HepG2 (cell line): ENCODE results near the gene F7. TPM values are rescaled to one million over a fixed set of nuclear protein-coding genes. Genes with fewer than 3 reads are reported as not detected.

Experiments used
- ATAC-seq: fragments of 200-7000 bp; cut with Tn5 transposase; 3 replicates; pipeline ENCODE4 v1.9.1; 2020; ENCODE audit warnings: mild to moderate bottlenecking, moderate library complexity
- BruUV-seq: library from RNA; stranded (reverse); fragments of 400-500 nt; replicated peaks from 2 replicates; lab custom pipeline; 2021; lab: Mats Ljungman, UMichigan
- CTCF ChIA-PET: fragments of 300-600 bp; formaldehyde crosslinking; extraction: SDS; loops from one replicate; lab custom pipeline; 2021; ENCODE audit warnings: low total read pairs, inconsistent platforms, low intra/inter-chr PET ratio; lab: Yijun Ruan, JAX
- POLR2A ChIA-PET: fragments of 350-600 bp; sonication (Branson Sonifier 250); formaldehyde crosslinking; loops from one replicate; lab custom pipeline; 2020; ENCODE audit warnings: antibody characterized with exemption, inconsistent platforms; lab: Yijun Ruan, JAX
- DNase-seq: peaks from one replicate; pipeline ENCODE4 v3.0.0-alpha.2; 2015; ENCODE audit warnings: low spot score
- FAIRE-seq: peaks from 3 replicates; lab custom pipeline; 2011; peaks lifted over from hg19 to GRCh38; lab: Jason Lieb, UNC
- H2AFZ ChIP-seq: one replicate; pipeline ENCODE4 v1.6.1; 2011; ENCODE audit warnings: low read length, inconsistent platforms
- H3K27ac ChIP-seq: fragments of 300-600 bp; 3 replicates; pipeline ENCODE4 v1.8.0; 2011; ENCODE audit warnings: mixed run types, mild to moderate bottlenecking, mixed read lengths, low read length, inconsistent platforms; ENCODE audit not compliant: insufficient read depth; ENCODE audit errors: extremely low read length
- H3K27me3 ChIP-seq, 2 experiments: fragments of 200-600 bp in 1 of 2; 2 replicates in 1 of 2; 3 replicates in 1 of 2; pipeline versions ENCODE4 v1.6.0 to v1.8.0; 2011; ENCODE audit warnings: low read length in 2 of 2, mild to moderate bottlenecking in 2 of 2, moderate library complexity in 2 of 2, inconsistent platforms in 1 of 2; ENCODE audit not compliant: insufficient read depth in 2 of 2, control insufficient read depth in 1 of 2
- H3K36me3 ChIP-seq, 2 experiments: fragments of 200-600 bp in 1 of 2; replicated peaks in 1 of 2; 2 replicates in 1 of 2; 3 replicates in 1 of 2; pipeline versions ENCODE4 v1.5.1 to v1.8.0; 2011; ENCODE audit warnings: low read length in 2 of 2, inconsistent platforms in 1 of 2; ENCODE audit not compliant: insufficient read depth in 2 of 2, control insufficient read depth in 1 of 2
- H3K4me1 ChIP-seq: 2 replicates; pipeline ENCODE4 v1.5.1; 2012; ENCODE audit warnings: low read length, inconsistent platforms; ENCODE audit not compliant: insufficient read depth
- H3K4me2 ChIP-seq: 2 replicates; pipeline ENCODE4 v1.6.0; 2011; ENCODE audit warnings: low read depth, low read length, inconsistent platforms
- H3K4me3 ChIP-seq, 3 experiments: fragments of 200-600 bp in 1 of 3; sonication (generic), shearing (Covaris generic) in 1 of 3; replicated peaks in 1 of 3; 2 replicates each; pipeline ENCODE4 v1.5.1; 2011 to 2016; ENCODE audit warnings: low read length in 3 of 3, inconsistent platforms in 2 of 3, low read depth in 2 of 3, mild to moderate bottlenecking in 2 of 3, control low read depth in 1 of 3, mixed read lengths in 1 of 3; ENCODE audit not compliant: insufficient read depth in 1 of 3
- H3K79me2 ChIP-seq: one replicate; pipeline ENCODE4 v1.6.1; 2011; ENCODE audit warnings: low read length, inconsistent platforms; ENCODE audit not compliant: insufficient read depth
- H3K9ac ChIP-seq: 2 replicates; pipeline ENCODE4 v1.6.0; 2011; ENCODE audit warnings: mild to moderate bottlenecking, low read depth, low read length, inconsistent platforms; ENCODE audit not compliant: insufficient read depth
- H3K9me3 ChIP-seq: 2 replicates; pipeline ENCODE4 v1.5.1; 2012; ENCODE audit warnings: mild to moderate bottlenecking, low read length
- H4K20me1 ChIP-seq: 2 replicates; pipeline ENCODE4 v1.6.0; 2011; ENCODE audit warnings: inconsistent platforms, mild to moderate bottlenecking, low read length, moderate library complexity; ENCODE audit not compliant: insufficient read depth
- BORCS8-MEF2B ChIP-seq: sonication (generic); formaldehyde crosslinking; IDR thresholded peaks from 2 replicates; pipeline ENCODE4 v1.8.0; 2022; ENCODE audit warnings: mild to moderate bottlenecking, missing genetic modification reagents
- CHCHD3 ChIP-seq: sonication (generic); formaldehyde crosslinking; IDR thresholded peaks from 2 replicates; pipeline ENCODE4 v1.8.0; 2022; ENCODE audit warnings: mild to moderate bottlenecking, missing genetic modification reagents, moderate library complexity
- MEIS2 ChIP-seq: sonication (generic); formaldehyde crosslinking; IDR thresholded peaks from 2 replicates; pipeline ENCODE4 v1.9.0; 2021; ENCODE audit warnings: mild to moderate bottlenecking, missing genetic modification reagents
- NR2F1 ChIP-seq, 2 experiments: fragments of 450-650 bp in 1 of 2; formaldehyde crosslinking in 1 of 2; IDR thresholded peaks; 2 replicates each; pipeline versions ENCODE4 v1.5.0 to v1.6.1; 2016 to 2020; ENCODE audit warnings: mild to moderate bottlenecking in 1 of 2, missing compliant biosample characterization in 1 of 2, missing genetic modification reagents in 1 of 2, moderate library complexity in 1 of 2
- NRL ChIP-seq: sonication (generic); formaldehyde crosslinking; IDR thresholded peaks from 2 replicates; pipeline ENCODE4 v1.5.0; 2020; ENCODE audit warnings: missing genetic modification reagents, mild to moderate bottlenecking, moderate library complexity, borderline replicate concordance
- PAF1 ChIP-seq: IDR thresholded peaks from 2 replicates; pipeline ENCODE4 v1.6.1; 2016; ENCODE audit warnings: missing genetic modification reagents, missing compliant biosample characterization
- RCOR2 ChIP-seq: IDR thresholded peaks from 2 replicates; pipeline ENCODE4 v1.6.1; 2016; ENCODE audit warnings: missing biosample characterization, missing genetic modification reagents
- USF2 ChIP-seq, 2 experiments: sonication (generic) in 1 of 2; formaldehyde crosslinking in 1 of 2; IDR thresholded peaks; 2 replicates each; pipeline versions ENCODE4 v1.5.1 to v1.6.1; 2011 to 2020; ENCODE audit warnings: borderline replicate concordance in 1 of 2, low read depth in 1 of 2, low read length in 1 of 2, mild to moderate bottlenecking in 1 of 2, missing genetic modification reagents in 1 of 2, moderate library complexity in 1 of 2
- ZBTB46 ChIP-seq: sonication (generic); formaldehyde crosslinking; IDR thresholded peaks from 2 replicates; pipeline ENCODE4 v1.4.0; 2020; ENCODE audit warnings: mild to moderate bottlenecking, missing genetic modification reagents, borderline replicate concordance
- ZFAT ChIP-seq: sonication (generic); formaldehyde crosslinking; conservative IDR thresholded peaks from 2 replicates; pipeline ENCODE4 v1.8.1; 2023; ENCODE audit warnings: missing genetic modification reagents, inconsistent platforms
- ZFX ChIP-seq: sonication (generic); formaldehyde crosslinking; IDR thresholded peaks from 2 replicates; pipeline ENCODE4 v1.4.0; 2020; ENCODE audit warnings: mild to moderate bottlenecking, low read depth, missing genetic modification reagents, moderate library complexity
- ZNF496 ChIP-seq: sonication (generic); formaldehyde crosslinking; IDR thresholded peaks from 2 replicates; pipeline ENCODE4 v1.8.1; 2023; ENCODE audit warnings: mild to moderate bottlenecking, moderate library complexity, missing genetic modification reagents; ENCODE audit not compliant: insufficient replicate concordance
- ZNF512B ChIP-seq: sonication (generic); formaldehyde crosslinking; IDR thresholded peaks from 2 replicates; pipeline ENCODE4 v1.5.1; 2020; ENCODE audit warnings: missing genetic modification reagents, mild to moderate bottlenecking, borderline replicate concordance
- ZNF572 ChIP-seq: sonication (generic); formaldehyde crosslinking; IDR thresholded peaks from 2 replicates; pipeline ENCODE4 v1.5.1; 2020; ENCODE audit warnings: mild to moderate bottlenecking, missing genetic modification reagents
- ZNF703 ChIP-seq: sonication (generic); formaldehyde crosslinking; IDR thresholded peaks from 2 replicates; pipeline ENCODE4 v1.5.1; 2020; ENCODE audit warnings: missing genetic modification reagents, mild to moderate bottlenecking, moderate library complexity, borderline replicate concordance
- WGBS: methylation state at CpG from one replicate; pipeline ENCODE4 v1.1.6; 2017; ENCODE audit warnings: low lambda C conversion rate; 5-methylcytosine and 5-hydroxymethylcytosine counted together
- in situ Hi-C: cut with HindIII; loops from 2 replicates; pipeline ENCODE4 v1.10.0; 2017; ENCODE audit warnings: low pct_unique_long_range_greater_than_20kb; ENCODE audit not compliant: extremely low pct_ligation_motif_present
- intact Hi-C: fragments of 100-400 bp; cut with micrococcal nuclease; formaldehyde crosslinking; loops from one replicate; pipeline ENCODE4 v1.10.0; 2022; ENCODE audit not compliant: unreplicated experiment
- polyA plus RNA-seq, 8 experiments: library from polyadenylated mRNA; depleted of rRNA in 3 of 8; stranded (reverse) in 7 of 8; unstranded in 1 of 8; fragments of >200 nt; fragmentation: Illumina TruSeq in 4 of 8; extraction: Trizol in 4 of 8; gene quantifications; 2 replicates each; pipeline versions ENCODE4 v1.2.1 to v1.2.3, GENCODE V29; 2011 to 2016; ENCODE audit warnings: low read depth in 4 of 8, missing spikeins in 1 of 8, mixed read lengths in 1 of 8; ENCODE audit not compliant: insufficient read depth in 1 of 8
- total RNA-seq, 5 experiments: library from RNA; depleted of rRNA; stranded (reverse); fragments of >200 nt; fragmentation: Illumina TruSeq; extraction: Trizol; gene quantifications; 2 replicates each; pipeline ENCODE4 v1.2.3, GENCODE V29; 2016; ENCODE audit warnings: low read depth in 1 of 5

F7 gene
- total and polyA plus RNA-seq, 2 of the 13 experiments (the other 11 are each of a cell fraction or from before 2014, with no cell fraction given), result 12.6 to 26.5 TPM

DNA sequence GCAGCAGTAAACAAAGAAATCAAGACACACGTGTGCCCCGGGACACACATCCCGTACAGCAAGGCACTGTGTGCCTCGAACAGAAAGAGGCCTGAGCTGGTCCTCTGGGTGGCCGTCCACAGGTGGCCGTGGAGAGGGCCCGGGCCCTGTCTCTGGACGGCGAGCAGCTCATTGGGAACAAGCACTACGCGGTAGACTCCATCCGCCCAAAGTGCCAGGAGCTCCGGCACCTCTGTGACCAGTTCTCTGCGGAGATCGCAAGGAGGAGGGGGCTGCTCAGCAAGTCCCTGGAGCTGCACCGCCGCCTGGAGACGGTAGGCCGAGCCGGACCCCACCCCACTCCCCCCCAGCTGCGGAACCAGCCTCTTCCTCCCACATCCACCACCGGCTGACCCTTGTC is 30.7 kb upstream of the F7 start:
- DNase-seq, result no peak
- no peaks in the 10 kb centered on the region for H3K79me2 ChIP-seq
- TF ChIP-seq ZNF496 (CRISPR knock-in tag), result no peak
- no peak for TF ChIP-seq USF2 (IDR thresholded peaks at IDR 0.05; ENCODE audit: low read depth, low read length)
- TF ChIP-seq USF2 (CRISPR knock-in tag; IDR thresholded peaks at IDR 0.05; ENCODE audit: borderline replicate concordance), result no peak
- no peak for TF ChIP-seq ZFAT (CRISPR knock-in tag)
- no peak for TF ChIP-seq MEIS2
- TF ChIP-seq ZNF703 (CRISPR knock-in tag), result no peak
- TF ChIP-seq RCOR2, result no peak
- TF ChIP-seq NRL (CRISPR knock-in tag), result no peak
- no peak for TF ChIP-seq ZBTB46 (CRISPR knock-in tag)
- no peak for TF ChIP-seq ZNF512B (CRISPR knock-in tag)
- TF ChIP-seq BORCS8-MEF2B (CRISPR knock-in tag), result no peak
- no peak for TF ChIP-seq ZFX (CRISPR knock-in tag)
- TF ChIP-seq CHCHD3 (CRISPR knock-in tag), result no peak
- no peak for TF ChIP-seq ZNF572 (CRISPR knock-in tag)
- no peak for TF ChIP-seq PAF1 (CRISPR knock-in tag)
- no peak for TF ChIP-seq NR2F1 (CRISPR knock-in tag; IDR thresholded peaks at IDR 0.05)
- TF ChIP-seq, all 625 proteins: peak for 0
- ATAC-seq (no peak), FAIRE-seq (no peak)
- intact Hi-C loops (no loop called here), in situ Hi-C loops (no loop called here)
- ChIA-PET POLR2A (no interaction called here), CTCF (no interaction called here)
- BruUV-seq, result no TSS peak
- no peaks in the 10 kb centered on the region for H3K9me3 ChIP-seq
- H3K9ac ChIP-seq, result no peak overlapping the region
- H3K4me2 ChIP-seq, result no peak overlapping the region
- H3K27me3 ChIP-seq, result no peaks in the 10 kb centered on the region
- peaks cover 19 to 69% of the 10 kb centered on the region in 2 experiments; a peak in 4 of 5 replicates for H3K36me3 ChIP-seq
- H3K27ac ChIP-seq, result no peak overlapping the region
- 97% methylated on average over 9 of the region's 22 CpGs for WGBS
- no peaks in the 10 kb centered on the region for H4K20me1 ChIP-seq
- H3K4me1 ChIP-seq, result no peaks in the 10 kb centered on the region
- no peak overlapping the region for H2AFZ ChIP-seq
- no peak overlapping the region for H3K4me3 ChIP-seq
